ENCODE measurements around the gene DMD.

DMD gene

GRCh38 chrX:31237189-31237588 lies 1974.2 kb downstream of the DMD start:
- Mint-ChIP-seq H3K27me3 (no peaks in the 10 kb centered on the region), H3K4me1 (no peaks in the 10 kb centered on the region), H3K27ac (no peak overlapping the region), H3K4me3 (no peak overlapping the region), H3K9me3 (no peaks in the 10 kb centered on the region), H3K36me3 (no peaks in the 10 kb centered on the region)

GRCh38 chrX:31236231-31236630 lies 1975.1 kb downstream of the DMD start:
- H3K9me3 Mint-ChIP-seq, result no peaks in the 10 kb centered on the region
- no peaks in the 10 kb centered on the region for H3K36me3 Mint-ChIP-seq
- no peaks in the 10 kb centered on the region for H3K27me3 Mint-ChIP-seq
- H3K4me3 Mint-ChIP-seq, result no peak overlapping the region
- no peaks in the 10 kb centered on the region for H3K4me1 Mint-ChIP-seq
- H3K27ac Mint-ChIP-seq, result no peak overlapping the region

DNA sequence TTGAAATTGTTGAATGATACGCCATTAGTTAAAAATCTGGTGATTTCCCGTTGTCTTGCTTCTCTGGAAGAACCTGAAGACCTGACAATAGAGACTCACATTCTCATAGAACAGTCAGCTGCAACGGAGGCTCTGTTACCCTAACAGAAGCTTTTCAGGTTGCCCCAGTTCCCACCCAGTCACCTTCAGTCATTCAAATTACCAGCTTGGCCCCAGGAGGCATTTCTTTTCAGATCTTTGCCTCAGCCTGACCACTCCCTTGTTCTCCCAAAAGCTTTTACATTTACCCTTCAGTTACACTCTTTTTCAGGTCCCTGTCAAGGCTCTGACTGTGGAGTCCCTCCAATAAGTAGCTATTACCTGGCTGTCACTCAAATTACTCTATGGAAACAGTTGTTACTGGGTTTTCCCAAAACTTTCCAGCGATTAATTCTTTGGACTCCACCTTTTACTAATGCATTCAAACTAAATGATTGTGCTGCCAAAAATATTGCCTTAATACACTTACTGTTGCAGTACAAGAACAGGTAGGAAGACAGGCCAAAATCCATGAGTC lies 1977.3 kb downstream of the DMD start:
- no peaks in the 10 kb centered on the region for H3K9me3 Mint-ChIP-seq
- no peaks in the 10 kb centered on the region for H3K27me3 Mint-ChIP-seq
- H3K4me3 Mint-ChIP-seq, result no peak overlapping the region
- no peak overlapping the region for H3K27ac Mint-ChIP-seq
- no peaks in the 10 kb centered on the region for H3K36me3 Mint-ChIP-seq
- H3K4me1 Mint-ChIP-seq, result no peaks in the 10 kb centered on the region

DNA sequence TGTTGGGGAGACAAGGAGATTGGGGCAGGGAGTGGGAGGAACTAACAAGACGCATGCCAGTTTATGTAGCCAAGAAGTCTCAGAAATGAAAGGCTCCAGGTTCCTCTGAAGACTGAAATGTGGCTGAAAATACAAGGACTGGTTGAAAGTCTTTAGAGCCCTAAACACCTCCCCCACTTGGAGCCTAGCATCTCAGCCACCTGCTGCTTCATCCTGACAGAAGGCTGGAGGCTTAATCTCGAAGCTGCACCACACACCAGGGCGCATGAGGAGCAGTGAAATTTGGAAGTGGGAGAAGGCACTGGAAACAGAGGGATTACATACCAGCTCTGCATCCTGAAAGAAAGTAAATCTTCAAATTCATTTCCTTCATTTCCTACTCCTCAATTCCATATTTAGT lies 1978.8 kb downstream of the DMD start:
- no peak overlapping the region for H3K27ac Mint-ChIP-seq
- H3K36me3 Mint-ChIP-seq, result no peaks in the 10 kb centered on the region
- no peak overlapping the region for H3K4me3 Mint-ChIP-seq
- H3K9me3 Mint-ChIP-seq, result no peaks in the 10 kb centered on the region
- no peaks in the 10 kb centered on the region for H3K4me1 Mint-ChIP-seq
- H3K27me3 Mint-ChIP-seq, result no peaks in the 10 kb centered on the region

GRCh38 chrX:31228909-31229308 lies 1982.4 kb downstream of the DMD start:
- Mint-ChIP-seq H3K27me3 (no peaks in the 10 kb centered on the region), H3K4me3 (no peak overlapping the region), H3K36me3 (no peaks in the 10 kb centered on the region)

GRCh38 chrX:31228415-31228832 lies 1982.9 kb downstream of the DMD start:
- Mint-ChIP-seq H3K27me3 (no peaks in the 10 kb centered on the region), H3K27ac (no peak overlapping the region), H3K4me1 (no peaks in the 10 kb centered on the region), H3K9me3 (no peaks in the 10 kb centered on the region), H3K4me3 (no peak overlapping the region), H3K36me3 (no peaks in the 10 kb centered on the region)

More at GRCh38 chrX:31228909-31229308, 1982.4 kb downstream of the DMD start:
- Mint-ChIP-seq H3K9me3 (no peaks in the 10 kb centered on the region), H3K27ac (no peak overlapping the region), H3K4me1 (no peaks in the 10 kb centered on the region)

- H3K27ac Mint-ChIP-seq, result no peak overlapping the region
- H3K36me3 Mint-ChIP-seq, result no peaks in the 10 kb centered on the region
- H3K9me3 Mint-ChIP-seq, result no peaks in the 10 kb centered on the region
Observed at GRCh38 chrX:31227250-31227649, 1984.1 kb downstream of the DMD start.

GRCh38 chrX:31225819-31226218 lies 1985.5 kb downstream of the DMD start:
- no peak overlapping the region for H3K27ac Mint-ChIP-seq
- H3K9me3 Mint-ChIP-seq, result no peaks in the 10 kb centered on the region
- H3K4me3 Mint-ChIP-seq, result no peak overlapping the region
- H3K36me3 Mint-ChIP-seq, result no peaks in the 10 kb centered on the region
- no peaks in the 10 kb centered on the region for H3K27me3 Mint-ChIP-seq
- H3K4me1 Mint-ChIP-seq, result no peaks in the 10 kb centered on the region

More at GRCh38 chrX:31227250-31227649, 1984.1 kb downstream of the DMD start:
- H3K4me1 Mint-ChIP-seq, result no peaks in the 10 kb centered on the region
- H3K4me3 Mint-ChIP-seq, result no peak overlapping the region
- H3K27me3 Mint-ChIP-seq, result no peaks in the 10 kb centered on the region

DNA sequence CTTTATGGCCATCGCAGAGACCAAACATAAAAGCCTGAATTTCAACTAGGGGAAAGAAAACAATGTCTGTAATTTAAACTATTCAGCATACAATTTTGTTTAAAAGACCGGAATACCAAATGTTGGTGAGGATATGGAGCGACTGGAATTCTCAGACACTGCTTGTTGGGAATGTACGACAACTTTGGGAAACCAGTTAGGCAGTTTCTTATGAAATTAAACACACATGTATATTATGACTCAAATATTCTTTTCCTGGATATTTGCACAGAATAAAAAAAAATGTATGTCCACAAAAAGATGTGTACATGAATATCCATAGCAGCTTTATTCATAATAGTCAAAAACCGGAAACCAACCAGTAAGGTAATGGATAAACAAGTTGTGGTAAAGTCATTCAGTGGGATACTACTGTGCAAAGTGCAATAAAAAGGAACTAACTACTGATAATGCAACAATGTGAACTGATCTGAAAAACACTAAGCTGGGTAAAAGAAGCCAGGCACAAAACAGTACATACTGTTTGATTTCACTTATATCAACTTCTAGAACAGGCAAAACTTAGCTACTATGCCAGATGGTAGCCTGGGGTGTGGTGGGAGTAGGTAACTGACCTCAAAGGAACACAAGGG lies 1986.9 kb downstream of the DMD start:
- H3K27ac Mint-ChIP-seq, result no peak overlapping the region
- H3K9me3 Mint-ChIP-seq, result no peaks in the 10 kb centered on the region
- no peaks in the 10 kb centered on the region for H3K27me3 Mint-ChIP-seq
- no peak overlapping the region for H3K4me3 Mint-ChIP-seq
- H3K36me3 Mint-ChIP-seq, result no peaks in the 10 kb centered on the region
- no peaks in the 10 kb centered on the region for H3K4me1 Mint-ChIP-seq

DNA sequence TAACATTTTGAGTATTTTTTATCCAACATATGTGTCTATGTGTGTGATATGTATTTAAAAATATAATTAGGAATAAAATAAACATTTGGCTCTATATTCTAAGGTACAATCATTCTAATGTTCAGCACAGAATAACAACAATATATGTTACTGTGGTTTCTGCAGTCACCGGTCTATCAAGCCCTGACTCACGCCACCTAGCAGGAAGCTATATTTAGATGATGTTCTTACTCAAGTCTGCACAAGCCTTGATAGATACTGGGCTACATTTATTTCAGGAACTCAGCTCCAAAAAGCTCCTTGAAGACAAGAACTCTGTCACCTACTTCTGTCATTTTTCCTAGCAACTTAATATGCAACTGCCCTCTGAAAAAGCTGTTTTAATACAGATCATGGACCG lies 1987.5 kb downstream of the DMD start:
- no peak overlapping the region for H3K27ac Mint-ChIP-seq
- no peaks in the 10 kb centered on the region for H3K9me3 Mint-ChIP-seq
- no peaks in the 10 kb centered on the region for H3K27me3 Mint-ChIP-seq
- H3K36me3 Mint-ChIP-seq, result no peaks in the 10 kb centered on the region
- H3K4me3 Mint-ChIP-seq, result no peak overlapping the region
- H3K4me1 Mint-ChIP-seq, result no peaks in the 10 kb centered on the region

DNA sequence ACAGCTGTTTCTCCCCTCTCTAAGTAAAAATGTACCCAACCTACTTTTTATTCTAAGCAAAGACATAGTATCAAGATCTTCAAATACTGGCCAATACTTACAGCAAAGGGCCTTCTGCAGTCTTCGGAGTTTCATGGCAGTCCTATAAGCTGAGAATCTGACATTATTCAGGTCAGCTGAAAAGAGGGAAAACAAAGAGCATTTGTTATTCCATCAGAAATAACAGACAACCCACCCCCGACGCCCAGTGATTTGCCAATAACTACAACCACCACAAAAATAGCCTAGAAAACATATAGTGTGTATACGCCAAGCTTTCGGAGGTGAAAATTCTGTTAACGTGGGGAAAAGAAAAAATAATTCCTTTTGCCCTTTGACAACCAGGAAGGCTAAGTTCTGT lies 1988.4 kb downstream of the DMD start:
- H3K27me3 Mint-ChIP-seq, result no peaks in the 10 kb centered on the region
- no peaks in the 10 kb centered on the region for H3K4me1 Mint-ChIP-seq
- no peaks in the 10 kb centered on the region for H3K9me3 Mint-ChIP-seq
- H3K4me3 Mint-ChIP-seq, result no peak overlapping the region
- H3K27ac Mint-ChIP-seq, result no peak overlapping the region
- no peaks in the 10 kb centered on the region for H3K36me3 Mint-ChIP-seq

DNA sequence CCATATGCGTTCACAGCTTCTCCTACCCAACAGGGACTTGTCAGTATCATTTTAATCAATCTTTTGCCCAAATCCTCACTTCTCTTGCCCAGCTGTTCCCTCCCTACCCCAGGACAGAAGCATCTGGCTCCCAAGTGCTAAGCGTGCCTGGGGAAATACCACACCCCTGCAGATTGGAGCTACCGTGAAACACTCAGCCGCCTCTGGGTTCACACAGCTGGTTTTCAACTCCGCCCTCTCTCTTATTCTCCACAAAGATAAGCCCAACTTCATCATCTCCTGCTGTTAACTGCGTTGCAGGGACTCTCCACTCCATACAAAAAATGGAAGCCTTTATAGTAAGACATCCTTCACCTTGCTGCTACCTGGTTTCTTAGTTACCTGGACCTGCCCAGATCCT lies 1992.2 kb downstream of the DMD start:
- Mint-ChIP-seq H3K36me3 (no peaks in the 10 kb centered on the region), H3K27ac (no peak overlapping the region), H3K4me1 (no peaks in the 10 kb centered on the region), H3K4me3 (no peak overlapping the region), H3K9me3 (no peaks in the 10 kb centered on the region), H3K27me3 (no peaks in the 10 kb centered on the region)

DNA sequence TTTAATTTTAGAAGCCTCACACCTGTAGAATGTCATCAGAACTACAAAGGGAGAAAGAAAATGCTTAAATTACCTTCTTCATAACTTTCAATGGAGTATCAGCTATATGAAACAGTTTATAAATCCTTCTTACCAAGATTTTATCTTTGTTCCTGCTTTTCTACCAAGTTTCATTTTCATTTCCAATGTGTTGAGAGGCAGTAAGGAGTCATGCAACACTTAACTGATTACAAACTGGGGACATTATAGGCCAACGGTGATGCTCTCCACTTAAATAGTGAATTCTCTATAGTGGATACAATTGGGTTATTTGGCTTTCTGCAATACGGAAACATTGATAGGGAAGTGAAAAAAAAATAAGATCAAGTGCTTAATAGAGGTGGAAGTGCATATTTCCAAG lies 1994.3 kb downstream of the DMD start:
- Mint-ChIP-seq H3K36me3 (no peaks in the 10 kb centered on the region), H3K27ac (no peak overlapping the region), H3K4me3 (no peak overlapping the region), H3K9me3 (no peaks in the 10 kb centered on the region), H3K4me1 (no peaks in the 10 kb centered on the region), H3K27me3 (no peaks in the 10 kb centered on the region)

- H3K27ac Mint-ChIP-seq, result no peak overlapping the region
- H3K9me3 Mint-ChIP-seq, result no peaks in the 10 kb centered on the region
- H3K4me3 Mint-ChIP-seq, result no peak overlapping the region
- H3K36me3 Mint-ChIP-seq, result no peaks in the 10 kb centered on the region
- H3K4me1 Mint-ChIP-seq, result no peaks in the 10 kb centered on the region
- H3K27me3 Mint-ChIP-seq, result no peaks in the 10 kb centered on the region
Observed at GRCh38 chrX:31215277-31215815, 1996.0 kb downstream of the DMD start.

DNA sequence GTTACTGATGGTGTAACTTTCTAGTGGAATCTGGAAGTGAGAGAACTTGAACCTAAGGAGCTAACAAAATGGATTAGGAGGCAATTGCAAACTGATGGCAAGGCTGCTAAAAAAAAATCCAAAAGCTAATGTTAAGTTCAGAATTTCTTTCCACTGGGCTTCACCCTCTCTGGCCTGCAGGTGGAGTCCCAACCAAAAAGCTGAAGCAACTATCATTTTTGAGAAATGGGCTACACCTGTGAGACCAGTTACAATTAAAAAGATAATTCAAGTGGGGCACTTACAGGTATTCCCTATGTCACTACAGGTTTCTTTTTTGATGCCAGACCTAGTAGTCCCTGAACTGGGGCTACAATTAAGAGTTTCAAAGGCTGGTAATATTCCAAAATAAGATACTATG lies 1997.4 kb downstream of the DMD start:
- no peak overlapping the region for H3K27ac Mint-ChIP-seq
- H3K27me3 Mint-ChIP-seq, result no peaks in the 10 kb centered on the region
- no peaks in the 10 kb centered on the region for H3K36me3 Mint-ChIP-seq
- H3K9me3 Mint-ChIP-seq, result no peaks in the 10 kb centered on the region
- H3K4me3 Mint-ChIP-seq, result no peak overlapping the region
- H3K4me1 Mint-ChIP-seq, result no peaks in the 10 kb centered on the region

- Mint-ChIP-seq H3K4me3 (no peak overlapping the region), H3K9me3 (no peaks in the 10 kb centered on the region), H3K27me3 (no peaks in the 10 kb centered on the region), H3K36me3 (no peaks in the 10 kb centered on the region), H3K27ac (no peak overlapping the region), H3K4me1 (no peaks in the 10 kb centered on the region)
Observed at GRCh38 chrX:31212856-31213748, 1998.2 kb downstream of the DMD start.

Data from activated naive CD4-positive, alpha-beta T cell treated with anti-CD3 and anti-CD28 coated beads, Interleukin-2, amount 50 U/mL, for 24 hours (primary cell).